Neural cell (in vitro differentiated cells): ENCODE results near the gene FOXS1. TPM values are rescaled to one million over a fixed set of nuclear protein-coding genes. Genes with fewer than 3 reads are reported as not detected.

Experiments used
- H2AFZ ChIP-seq: fragments of 200-600, 300-800 bp; sonication (generic), shearing (Covaris generic); 2 replicates; pipeline ENCODE4 v1.6.0; 2014; ENCODE audit warnings: low read depth, mild to moderate bottlenecking, antibody characterized with exemption, low read length, moderate library complexity
- H3F3A ChIP-seq: fragments of 200-600 bp; shearing (Covaris generic); 2 replicates; pipeline ENCODE4 v1.6.1; 2016; ENCODE audit warnings: mild to moderate bottlenecking, moderate library complexity, mixed read lengths, antibody characterized with exemption, low read length; ENCODE audit not compliant: insufficient read depth, poor library complexity, severe bottlenecking
- H3K27ac ChIP-seq: fragments of 200-600, 300-800 bp; sonication (generic), shearing (Covaris generic); 2 replicates; pipeline ENCODE4 v1.5.1; 2014; ENCODE audit warnings: mild to moderate bottlenecking, low read length, moderate library complexity
- H3K27me3 ChIP-seq: fragments of 300-800, 200-600 bp; sonication (generic), shearing (Covaris generic); 2 replicates; pipeline ENCODE4 v1.6.0; 2014; ENCODE audit warnings: mild to moderate bottlenecking, low read depth, low read length, moderate library complexity; ENCODE audit not compliant: insufficient read depth
- H3K36me3 ChIP-seq: fragments of 300-800, 200-600 bp; sonication (generic), shearing (Covaris generic); 2 replicates; pipeline ENCODE4 v1.5.1; 2014; ENCODE audit warnings: mild to moderate bottlenecking, antibody characterized with exemption, low read length, moderate library complexity; ENCODE audit not compliant: insufficient read depth
- H3K4me2 ChIP-seq: fragments of 300-800, 200-600 bp; sonication (generic), shearing (Covaris generic); 2 replicates; pipeline ENCODE4 v1.6.0; 2014; ENCODE audit warnings: mild to moderate bottlenecking, low read length
- H3K4me3 ChIP-seq: fragments of 300-800, 200-600 bp; sonication (generic), shearing (Covaris generic); 2 replicates; pipeline ENCODE4 v1.5.1; 2014; ENCODE audit warnings: mild to moderate bottlenecking, low read length, moderate library complexity
- H3K79me2 ChIP-seq: fragments of 200-600 bp; shearing (Covaris generic); replicated peaks from 2 replicates; pipeline ENCODE4 v1.6.0; 2014; ENCODE audit warnings: mild to moderate bottlenecking, low read length, moderate library complexity; ENCODE audit not compliant: insufficient read depth
- H3K9ac ChIP-seq: fragments of 300-800, 200-600 bp; sonication (generic), shearing (Covaris generic); 2 replicates; pipeline ENCODE4 v1.6.1; 2016; ENCODE audit warnings: mild to moderate bottlenecking, low read length, mixed read lengths
- H3K9me2 ChIP-seq: fragments of 200-600 bp; shearing (Covaris generic); 2 replicates; pipeline ENCODE4 v1.6.1; 2016; ENCODE audit warnings: mild to moderate bottlenecking, low read length, mixed read lengths; ENCODE audit not compliant: insufficient read depth
- H3K9me3 ChIP-seq: fragments of 200-600, 300-800 bp; sonication (generic), shearing (Covaris generic); 2 replicates; pipeline ENCODE4 v1.6.1; 2016; ENCODE audit warnings: mild to moderate bottlenecking, mixed run types, low read length, moderate library complexity, mixed read lengths
- H4K20me1 ChIP-seq: fragments of 200-600 bp; shearing (Covaris generic); 2 replicates; pipeline ENCODE4 v1.6.1; 2016; ENCODE audit warnings: mild to moderate bottlenecking, mixed run types; ENCODE audit not compliant: insufficient read depth
- EP300 ChIP-seq: fragments of 450-650 bp; conservative IDR thresholded peaks from 2 replicates; pipeline ENCODE4 v1.6.1; 2014; ENCODE audit warnings: antibody characterized with exemption, mild to moderate bottlenecking, moderate library complexity; ENCODE audit not compliant: poor library complexity, severe bottlenecking
- EZH2 ChIP-seq: fragments of 200-600, 300-800 bp; shearing (Covaris generic), sonication (generic); IDR thresholded peaks from 2 replicates; pipeline ENCODE4 v1.6.1; 2014; ENCODE audit warnings: antibody characterized with exemption, low read length, borderline replicate concordance, mild to moderate bottlenecking; ENCODE audit not compliant: insufficient read depth, poor library complexity, severe bottlenecking
- MXI1 ChIP-seq: fragments of 450-650 bp; conservative IDR thresholded peaks from 2 replicates; pipeline ENCODE4 v1.6.1; 2014; ENCODE audit warnings: antibody characterized with exemption, mild to moderate bottlenecking; ENCODE audit not compliant: poor library complexity, severe bottlenecking
- POLR2AphosphoS5 ChIP-seq: IDR thresholded peaks from 2 replicates; pipeline ENCODE4 v1.6.1; 2012
- RAD21 ChIP-seq: fragments of 450-650 bp; conservative IDR thresholded peaks from 2 replicates; pipeline ENCODE4 v1.6.1; 2014; ENCODE audit warnings: antibody characterized with exemption, mild to moderate bottlenecking, moderate library complexity
- REST ChIP-seq: IDR thresholded peaks from 2 replicates; pipeline ENCODE4 v1.6.1; 2012; ENCODE audit warnings: borderline replicate concordance
- SMC3 ChIP-seq: fragments of 450-650 bp; conservative IDR thresholded peaks from 2 replicates; pipeline ENCODE4 v1.6.1; 2014; ENCODE audit warnings: antibody characterized with exemption, mild to moderate bottlenecking, moderate library complexity; ENCODE audit not compliant: poor library complexity
- TAF1 ChIP-seq: IDR thresholded peaks from 2 replicates; pipeline ENCODE4 v1.6.1; 2012; ENCODE audit warnings: low read depth
- polyA plus RNA-seq: library from polyadenylated mRNA; depleted of rRNA; stranded (reverse); fragments of >200 nt; gene quantifications from 2 replicates; pipeline ENCODE4 v1.2.3, GENCODE V29; 2014
- TF ChIP-seq, protein P1 (sequence below): fragments of 450-650 bp; IDR thresholded peaks from 2 replicates; pipeline ENCODE4 v1.5.1; 2014; ENCODE audit warnings: antibody characterized with exemption, mild to moderate bottlenecking, moderate library complexity; ENCODE audit not compliant: poor library complexity, severe bottlenecking

The FOXS1 gene
- polyA plus RNA-seq, 1 donor from 2014 or later, result not detected

DNA sequence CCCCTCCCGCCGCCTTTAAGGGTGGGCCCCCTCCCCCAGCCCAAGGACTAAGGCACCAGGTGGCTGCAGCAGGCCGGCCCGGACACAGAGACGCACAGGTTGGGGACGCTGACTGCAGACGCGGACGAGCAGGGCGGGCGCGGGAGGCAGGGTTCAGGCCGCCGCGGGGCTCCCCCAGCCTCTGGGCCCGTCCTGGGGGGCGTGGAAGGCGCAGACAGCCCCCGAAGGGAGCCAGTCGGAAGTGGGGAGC lies 15.7 kb upstream of the FOXS1 start:
- Histone ChIP-seq H3K9me3 (no peaks in the 10 kb centered on the region), H2AFZ (peak overlapping the region; percentile 88), H4K20me1 (no peaks in the 10 kb centered on the region), H3K27me3 (no peaks in the 10 kb centered on the region), H3K4me3 (peak overlapping the region; percentile 75), H3K9ac (peak overlapping the region; percentile 84), H3K79me2 (no peaks in the 10 kb centered on the region), H3F3A (peaks cover 8% of the 10 kb centered on the region), H3K9me2 (no peaks in the 10 kb centered on the region), H3K4me2 (peak overlapping the region; percentile 68), H3K27ac (peak overlapping the region; percentile 92), H3K36me3 (no peaks in the 10 kb centered on the region)
- TF ChIP-seq EP300 (no peak), EZH2 (no peak), POLR2AphosphoS5 (no peak)

DNA sequence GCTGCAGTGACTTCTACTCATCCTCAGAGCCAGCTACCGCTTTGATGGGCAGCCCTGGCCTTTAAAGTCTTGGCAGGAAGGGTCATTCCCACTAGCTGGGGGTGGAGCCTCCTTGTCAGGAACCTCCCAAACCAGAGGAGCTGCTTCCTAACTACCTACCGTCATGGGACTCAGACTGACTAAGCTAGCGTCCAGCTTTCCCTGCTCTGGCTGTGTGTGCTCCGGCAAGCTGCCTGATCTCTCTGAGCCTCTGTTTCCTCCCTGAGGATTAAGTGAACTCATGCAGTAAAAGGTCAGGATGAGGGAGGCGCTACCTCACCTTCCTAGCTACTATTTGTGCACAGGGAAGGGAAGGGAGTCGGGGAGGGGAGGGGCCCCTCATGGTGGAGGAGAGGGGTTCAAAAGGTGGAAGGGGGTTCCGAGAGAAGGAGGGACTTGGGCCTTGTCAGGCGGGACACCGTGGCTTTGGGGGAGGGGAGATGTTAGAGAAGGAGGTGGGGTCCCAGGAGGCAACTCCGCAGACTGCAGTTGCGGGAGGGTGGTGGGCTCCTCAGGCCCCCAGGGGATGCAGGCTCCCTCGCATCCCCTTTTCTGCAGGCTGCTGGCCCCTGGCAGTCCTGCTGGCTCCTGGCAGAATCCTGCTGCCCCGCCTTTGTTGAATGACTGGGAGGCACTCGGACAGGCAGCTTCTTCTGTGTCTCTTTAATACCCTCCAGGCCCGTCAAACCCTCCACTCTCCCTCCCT lies 15.2 kb upstream of the FOXS1 start:
- TF ChIP-seq REST (no peak), SMC3 (no peak), MXI1 (no peak), RAD21 (no peak), TAF1 (no peak)
- TF ChIP-seq, protein P1, sequence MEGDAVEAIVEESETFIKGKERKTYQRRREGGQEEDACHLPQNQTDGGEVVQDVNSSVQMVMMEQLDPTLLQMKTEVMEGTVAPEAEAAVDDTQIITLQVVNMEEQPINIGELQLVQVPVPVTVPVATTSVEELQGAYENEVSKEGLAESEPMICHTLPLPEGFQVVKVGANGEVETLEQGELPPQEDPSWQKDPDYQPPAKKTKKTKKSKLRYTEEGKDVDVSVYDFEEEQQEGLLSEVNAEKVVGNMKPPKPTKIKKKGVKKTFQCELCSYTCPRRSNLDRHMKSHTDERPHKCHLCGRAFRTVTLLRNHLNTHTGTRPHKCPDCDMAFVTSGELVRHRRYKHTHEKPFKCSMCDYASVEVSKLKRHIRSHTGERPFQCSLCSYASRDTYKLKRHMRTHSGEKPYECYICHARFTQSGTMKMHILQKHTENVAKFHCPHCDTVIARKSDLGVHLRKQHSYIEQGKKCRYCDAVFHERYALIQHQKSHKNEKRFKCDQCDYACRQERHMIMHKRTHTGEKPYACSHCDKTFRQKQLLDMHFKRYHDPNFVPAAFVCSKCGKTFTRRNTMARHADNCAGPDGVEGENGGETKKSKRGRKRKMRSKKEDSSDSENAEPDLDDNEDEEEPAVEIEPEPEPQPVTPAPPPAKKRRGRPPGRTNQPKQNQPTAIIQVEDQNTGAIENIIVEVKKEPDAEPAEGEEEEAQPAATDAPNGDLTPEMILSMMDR, result no peak
- peak overlapping the region; percentile 92 for H3K27ac ChIP-seq
- no peaks in the 10 kb centered on the region for H3K36me3 ChIP-seq
- H3K9ac ChIP-seq, result peak overlapping the region; percentile 84
- no peaks in the 10 kb centered on the region for H4K20me1 ChIP-seq
- H3K27me3 ChIP-seq, result no peaks in the 10 kb centered on the region
- no peaks in the 10 kb centered on the region for H3K9me2 ChIP-seq
- peak overlapping the region; percentile 75 for H3K4me3 ChIP-seq
- peak overlapping the region; percentile 68 for H3K4me2 ChIP-seq
- peaks cover 8% of the 10 kb centered on the region for H3F3A ChIP-seq
- H3K79me2 ChIP-seq, result no peaks in the 10 kb centered on the region
- no peaks in the 10 kb centered on the region for H3K9me3 ChIP-seq
- peak overlapping the region; percentile 88 for H2AFZ ChIP-seq
